Measurements from ENCODE around the gene NFATC2. TPM values are rescaled to one million over a fixed set of nuclear protein-coding genes. Genes with fewer than 3 reads are reported as not detected.
A peak's percentile ranks its signal among the peaks of the same experiment; 100 is the strongest.

The NFATC2 gene
- total RNA-seq, 2 experiments from 2014 or later = 53.3 to 56.9 TPM

GRCh38 chr20:51563486-51564332 lies 21.2 kb upstream of the NFATC2 start:
- ChIA-PET CTCF (interaction anchor here (1.4 to 1.7 kb wide), 2 partner anchors 31 to 178 kb away, joined by 4 read pairs; no protein-coding TSS in a partner anchor), POLR2A (interaction anchor here (1.3 kb wide), 1 partner anchor 22 kb away, joined by 5 read pairs; the partner anchor contains the start of gene NFATC2)
- H3K27me3 Mint-ChIP-seq = peaks cover 80% of the 10 kb centered on the region
- no peak for DNase-seq
- H3K36me3 Mint-ChIP-seq (ENCODE audit: low read depth) = peaks cover 2% of the 10 kb centered on the region
- peaks cover 21% of the 10 kb centered on the region for H3K4me1 Mint-ChIP-seq
- no peak overlapping the region for H3K27ac Mint-ChIP-seq
- no peak overlapping the region for H3K4me3 Mint-ChIP-seq
- H3K9me3 Mint-ChIP-seq = peaks cover 2% of the 10 kb centered on the region

GRCh38 chr20:51563174-51563485 lies 20.6 kb upstream of the NFATC2 start:
- Mint-ChIP-seq H3K27ac (no peak overlapping the region), H3K9me3 (no peaks in the 10 kb centered on the region), H3K4me1 (peaks cover 21% of the 10 kb centered on the region), H3K27me3 (peaks cover 74% of the 10 kb centered on the region), H3K36me3 (ENCODE audit: low read depth) (no peaks in the 10 kb centered on the region), H3K4me3 (no peak overlapping the region)
- ChIA-PET CTCF (interaction anchor here (1.4 to 1.7 kb wide), 2 partner anchors 32 to 177 kb away, joined by 4 read pairs; no protein-coding TSS in a partner anchor), POLR2A (interaction anchor here (1.3 kb wide), 1 partner anchor 21 kb away, joined by 5 read pairs; the partner anchor contains the start of gene NFATC2)
- DNase-seq = no peak

GRCh38 chr20:51562332-51563173 lies 20.0 kb upstream of the NFATC2 start:
- H3K4me3 Mint-ChIP-seq = peak overlapping the region; percentile 44
- no peak for DNase-seq
- H3K27ac Mint-ChIP-seq = no peak overlapping the region
- H3K27me3 Mint-ChIP-seq = peaks cover 73% of the 10 kb centered on the region
- peaks cover 21% of the 10 kb centered on the region for H3K4me1 Mint-ChIP-seq
- no peaks in the 10 kb centered on the region for H3K36me3 Mint-ChIP-seq (ENCODE audit: low read depth)
- ChIA-PET CTCF (interaction anchor here (1.4 to 1.7 kb wide), 2 partner anchors 32 to 177 kb away, joined by 4 read pairs; no protein-coding TSS in a partner anchor), POLR2A (interaction anchor here (1.3 kb wide), 1 partner anchor 21 kb away, joined by 5 read pairs; the partner anchor contains the start of gene NFATC2)
- H3K9me3 Mint-ChIP-seq = no peaks in the 10 kb centered on the region

- POLR2A ChIA-PET = no interaction called here
- Mint-ChIP-seq H3K27ac (no peak overlapping the region), H3K36me3 (ENCODE audit: low read depth) (no peaks in the 10 kb centered on the region), H3K4me1 (peaks cover 21% of the 10 kb centered on the region), H3K9me3 (no peaks in the 10 kb centered on the region), H3K4me3 (no peak overlapping the region), H3K27me3 (peaks cover 76% of the 10 kb centered on the region)
- CTCF ChIA-PET = no interaction called here
- no peak for DNase-seq
Measured at GRCh38 chr20:51562027-51562331, 19.5 kb upstream of the NFATC2 start.

- H3K9me3 Mint-ChIP-seq = no peaks in the 10 kb centered on the region
- ChIA-PET POLR2A (no interaction called here), CTCF (no interaction called here)
- H3K27ac Mint-ChIP-seq = no peak overlapping the region
- no peaks in the 10 kb centered on the region for H3K36me3 Mint-ChIP-seq (ENCODE audit: low read depth)
- no peak overlapping the region for H3K4me3 Mint-ChIP-seq
- DNase-seq = no peak
- peaks cover 70% of the 10 kb centered on the region for H3K27me3 Mint-ChIP-seq
- H3K4me1 Mint-ChIP-seq = peaks cover 21% of the 10 kb centered on the region
Measured at GRCh38 chr20:51560550-51561307, 18.2 kb upstream of the NFATC2 start.

- Mint-ChIP-seq H3K27me3 (peaks cover 66% of the 10 kb centered on the region), H3K27ac (no peak overlapping the region), H3K9me3 (no peaks in the 10 kb centered on the region), H3K4me1 (peaks cover 21% of the 10 kb centered on the region), H3K4me3 (no peak overlapping the region), H3K36me3 (ENCODE audit: low read depth) (no peaks in the 10 kb centered on the region)
- CTCF ChIA-PET = no interaction called here
- POLR2A ChIA-PET = no interaction called here
- DNase-seq = no peak
Measured at GRCh38 chr20:51560042-51560441, 17.5 kb upstream of the NFATC2 start.

GRCh38 chr20:51554538-51555165 lies 12.1 kb upstream of the NFATC2 start:
- no peak overlapping the region for H3K4me3 Mint-ChIP-seq
- peaks cover 3% of the 10 kb centered on the region for H3K4me1 Mint-ChIP-seq
- no peaks in the 10 kb centered on the region for H3K36me3 Mint-ChIP-seq (ENCODE audit: low read depth)
- H3K27ac Mint-ChIP-seq = no peak overlapping the region
- DNase-seq = no peak
- H3K9me3 Mint-ChIP-seq = no peaks in the 10 kb centered on the region
- H3K27me3 Mint-ChIP-seq = peaks cover 25% of the 10 kb centered on the region
- ChIA-PET CTCF (interaction anchor here (1.2 kb wide), 1 partner anchor 40 kb away, joined by 6 read pairs; no protein-coding TSS in a partner anchor), POLR2A (interaction anchor here (3.2 kb wide), 1 partner anchor 12 kb away, joined by 9 read pairs; the partner anchor contains the start of gene NFATC2)

- no peaks in the 10 kb centered on the region for H3K9me3 Mint-ChIP-seq
- no peak overlapping the region for H3K27ac Mint-ChIP-seq
- ChIA-PET POLR2A (interaction anchor here (3.2 kb wide), 1 partner anchor 11 kb away, joined by 9 read pairs; the partner anchor contains the start of gene NFATC2), CTCF (interaction anchor here (1.2 kb wide), 1 partner anchor 41 kb away, joined by 6 read pairs; no protein-coding TSS in a partner anchor)
- no peak for DNase-seq
- H3K4me1 Mint-ChIP-seq = peaks cover 3% of the 10 kb centered on the region
- no peak overlapping the region for H3K4me3 Mint-ChIP-seq
- no peaks in the 10 kb centered on the region for H3K36me3 Mint-ChIP-seq (ENCODE audit: low read depth)
- H3K27me3 Mint-ChIP-seq = peaks cover 19% of the 10 kb centered on the region
Measured at GRCh38 chr20:51553897-51554486, 11.5 kb upstream of the NFATC2 start.

- no peak overlapping the region for H3K4me3 Mint-ChIP-seq
- H3K4me1 Mint-ChIP-seq = peaks cover 3% of the 10 kb centered on the region
- ChIA-PET CTCF (no interaction called here), POLR2A (no interaction called here)
- H3K36me3 Mint-ChIP-seq (ENCODE audit: low read depth) = no peaks in the 10 kb centered on the region
- no peaks in the 10 kb centered on the region for H3K9me3 Mint-ChIP-seq
- H3K27me3 Mint-ChIP-seq = peaks cover 27% of the 10 kb centered on the region
- DNase-seq = no peak
- H3K27ac Mint-ChIP-seq = no peak overlapping the region
Measured at GRCh38 chr20:51551186-51551585, 8.7 kb upstream of the NFATC2 start.

- Mint-ChIP-seq H3K9me3 (no peaks in the 10 kb centered on the region), H3K27ac (no peak overlapping the region), H3K4me3 (no peak overlapping the region), H3K27me3 (peaks cover 38% of the 10 kb centered on the region), H3K36me3 (ENCODE audit: low read depth) (no peaks in the 10 kb centered on the region), H3K4me1 (peaks cover under 1% of the 10 kb centered on the region)
- POLR2A ChIA-PET = no interaction called here
- CTCF ChIA-PET = no interaction called here
- DNase-seq = no peak
Measured at GRCh38 chr20:51549474-51549873, 7.0 kb upstream of the NFATC2 start.

- DNase-seq = no peak
- no peak overlapping the region for H3K4me3 Mint-ChIP-seq
- no peaks in the 10 kb centered on the region for H3K36me3 Mint-ChIP-seq (ENCODE audit: low read depth)
- H3K27me3 Mint-ChIP-seq = peaks cover 44% of the 10 kb centered on the region
- H3K27ac Mint-ChIP-seq = no peak overlapping the region
- ChIA-PET CTCF (interaction anchor here (0.6 to 1.5 kb wide), 3 partner anchors 46 to 162 kb away, joined by 3 to 4 read pairs (median 3); no protein-coding TSS in a partner anchor), POLR2A (interaction anchor here (0.6 kb wide), 1 partner anchor 10 kb away, joined by 3 read pairs; no protein-coding TSS in a partner anchor)
- H3K9me3 Mint-ChIP-seq = no peaks in the 10 kb centered on the region
- peaks cover 6% of the 10 kb centered on the region for H3K4me1 Mint-ChIP-seq
Measured at GRCh38 chr20:51547951-51548350, 5.4 kb upstream of the NFATC2 start.

- peaks cover 11% of the 10 kb centered on the region for H3K36me3 Mint-ChIP-seq (ENCODE audit: low read depth)
- H3K9me3 Mint-ChIP-seq = no peaks in the 10 kb centered on the region
- no peak overlapping the region for H3K4me3 Mint-ChIP-seq
- no peak overlapping the region for H3K27ac Mint-ChIP-seq
- peaks cover 13% of the 10 kb centered on the region for H3K4me1 Mint-ChIP-seq
- H3K27me3 Mint-ChIP-seq = peaks cover 45% of the 10 kb centered on the region
- no peak for DNase-seq
- CTCF ChIA-PET = no interaction called here
- POLR2A ChIA-PET = no interaction called here
Measured at GRCh38 chr20:51545515-51545914, 3.0 kb upstream of the NFATC2 start.

Data from activated CD4-positive, alpha-beta memory T cell treated with anti-CD3 and anti-CD28 coated beads, Interleukin-2, amount 10 ng/mL, durations not matched to agents 7 days and 5 days (primary cell).